Adrenal gland (tissue), 12 donors: ENCODE data around the gene SLC4A9. TPM values are rescaled to one million over a fixed set of nuclear protein-coding genes. Genes with fewer than 3 reads are reported as not detected.

Experiments
- DNase-seq, 7 donors: peaks; one replicate each; pipeline ENCODE4 v3.0.0-alpha.2; 2019 to 2020
- H3K27ac ChIP-seq, 5 donors: fragments of 200-600 bp; sonication (generic) in 4 of 5; 1 replicate in 3 of 5; 2 replicates in 2 of 5; pipeline versions ENCODE4 v1.5.1 to v1.8.0; 2016 to 2020; ENCODE audit warnings: mild to moderate bottlenecking in 1 of 5
- H3K27me3 ChIP-seq: fragments of 200-600 bp; 2 replicates; pipeline ENCODE4 v1.8.0; 2021
- H3K36me3 ChIP-seq, 2 donors: fragments of 200-600 bp; replicated peaks in 1 of 2; 1 replicate in 1 of 2; 2 replicates in 1 of 2; pipeline versions ENCODE4 v1.5.1 to v1.8.0; 2018 to 2022
- H3K4me1 ChIP-seq, 2 donors: fragments of 200-600 bp; replicated peaks in 1 of 2; 1 replicate in 1 of 2; 2 replicates in 1 of 2; pipeline versions ENCODE4 v1.5.1 to v1.8.0; 2018 to 2021
- H3K4me3 ChIP-seq, 4 donors: fragments of 200-600 bp; sonication (generic) in 3 of 4; one replicate each; pipeline ENCODE4 v1.5.1; 2016 to 2018
- H3K9me3 ChIP-seq, 3 donors: fragments of 200-600 bp; sonication (generic) in 1 of 3; replicated peaks in 1 of 3; 1 replicate in 2 of 3; 2 replicates in 1 of 3; pipeline versions ENCODE4 v1.5.1 to v1.8.0; 2016 to 2021
- CTCF ChIP-seq, 6 experiments: fragments of 450-650 bp in 4 of 6; fragments of 200-600 bp in 2 of 6; sonication (generic) in 1 of 6; IDR thresholded peaks; 1 replicate in 5 of 6; 2 replicates in 1 of 6; pipeline versions ENCODE4 v1.5.1 to v1.8.0; 2016 to 2021; ENCODE audit warnings: antibody characterized with exemption in 6 of 6, mild to moderate bottlenecking in 2 of 6, moderate library complexity in 1 of 6
- POLR2A ChIP-seq, 2 donors: fragments of 450-650 bp; IDR thresholded peaks; one replicate each; pipeline ENCODE4 v1.6.1; 2017; ENCODE audit warnings: antibody characterized with exemption in 2 of 2, mild to moderate bottlenecking in 2 of 2, moderate library complexity in 1 of 2
- WGBS, 4 donors: extraction: QIAGEN DNeasy Blood & Tissue Kit in 2 of 4; methylation state at CpG; one replicate each; pipeline versions ENCODE4 v1.1.5 to v1.1.7; 2013 to 2017; 5-methylcytosine and 5-hydroxymethylcytosine counted together
- intact Hi-C, 2 donors: fragments of 100-400 bp; cut with DNase I; formaldehyde crosslinking; loops; one replicate each; pipeline versions ENCODE4 v1.14.1 to v1.15.0; 2022 to 2023
- polyA plus RNA-seq, 3 donors: library from polyadenylated mRNA; stranded (reverse); fragments of 200-250 nt in 2 of 3; fragments of 350-450 nt in 1 of 3; fragmentation: Illumina TruSeq in 1 of 3; extraction: RNeasy Lipid Tissue Mini Kit (QIAGEN cat#74804) in 1 of 3; gene quantifications; one replicate each; pipeline ENCODE4 v1.2.3, GENCODE V29; 2013 to 2014
- total RNA-seq, 9 donors: library from RNA; depleted of rRNA in 4 of 9; stranded (reverse); fragments of >200 nt in 4 of 9; fragments of 120-200 nt in 1 of 9; fragmentation: NEBNext Ultra II Directional in 1 of 9; extraction: Animal tissue kit (Norgen Biotek cat#: 25700) in 1 of 9; gene quantifications; one replicate each; pipeline versions ENCODE4 v1.1.0 to v1.2.4, GENCODE V29; 2013 to 2023
- donor health status: healthy with polysubstance abuse.
- donor health status: Bipolar disorder and iron deficiency.
- donor health status: DM: yes; HTN: yes; CAD: no.
- donor health status: DM: no; HTN: no; CAD: no.
- donor health status: DM: no; HTN: no; CAD: no.
- donor health status: DM: yes; HTN: yes; CAD: no.

Gene SLC4A9
- total and polyA plus RNA-seq, 12 donors: 0.13 to 0.32 TPM; not detected in 10

- TF ChIP-seq POLR2A (IDR thresholded peaks at IDR 0.05) (peak in 1 of 2 donors; percentile 74), CTCF (IDR thresholded peaks at IDR 0.05) (no peak)
- 0 to 1% (median 0%) methylated on average over 11 to 54 of the region's 54 CpGs for WGBS, 4 donors
- intact Hi-C loops: no loop called here
These were observed 40.9 kb downstream of the SLC4A9 start for GRCh38 chr5:140400730-140401361.

GRCh38 chr5:140401362-140402257, 41.6 kb downstream of the SLC4A9 start, which contains the start of gene ANKHD1:
Gene ANKHD1, plus strand, starts transcription at chr5:140401833. Its CDS starts 135 bp downstream, at chr5:140401968.
- Histone ChIP-seq H3K27ac (peak within 1 kb of the TSS; percentile 93 to 99 (median 98)), H3K36me3 (no peaks in the 10 kb centered on the region), H3K4me3 (peak within 1 kb of the TSS; percentile 72 to 98 (median 92)), H3K4me1 (peaks cover 14 to 36% of the 10 kb centered on the region in 2 donors), H3K9me3 (no peaks in the 10 kb centered on the region), H3K27me3 (no peaks in the 10 kb centered on the region)
- 0 to 1% (median 0%) methylated on average over 28 to 83 of the region's 83 CpGs for WGBS, 4 donors
- intact Hi-C loops: no loop called here
- peak; percentile 99 to 100 (median 100) for DNase-seq
- TF ChIP-seq POLR2A (IDR thresholded peaks at IDR 0.05): peak; percentile 96 to 100
- no peak for TF ChIP-seq CTCF (IDR thresholded peaks at IDR 0.05)

More at GRCh38 chr5:140400730-140401361, 40.9 kb downstream of the SLC4A9 start:
- Histone ChIP-seq H3K27me3 (no peaks in the 10 kb centered on the region), H3K9me3 (no peaks in the 10 kb centered on the region), H3K36me3 (no peaks in the 10 kb centered on the region), H3K4me1 (peaks cover 14 to 36% of the 10 kb centered on the region in 2 donors), H3K4me3 (peak overlapping the region; percentile 58 to 75 (median 61)), H3K27ac (peak overlapping the region; percentile 84 to 99 (median 86))
- peak; percentile 92 to 98 (median 95) for DNase-seq

- intact Hi-C loops: no loop called here
- Histone ChIP-seq H3K36me3 (no peaks in the 10 kb centered on the region), H3K4me3 (peak overlapping the region; percentile 72 to 98 (median 92)), H3K9me3 (no peaks in the 10 kb centered on the region), H3K27ac (peak overlapping the region; percentile 93 to 99 (median 98)), H3K27me3 (no peaks in the 10 kb centered on the region), H3K4me1 (peaks cover 14 to 36% of the 10 kb centered on the region in 2 donors)
- DNase-seq: peak; percentile 38 to 71 (median 50)
- no peak for TF ChIP-seq CTCF (IDR thresholded peaks at IDR 0.05)
- TF ChIP-seq POLR2A (IDR thresholded peaks at IDR 0.05): no peak
- 2 to 3% (median 2%) methylated on average over 15 to 36 of the region's 36 CpGs for WGBS, 4 donors
These were observed 42.5 kb downstream of the SLC4A9 start for GRCh38 chr5:140402258-140403074.
